B cell (primary cell): ENCODE data around the gene FGFRL1. TPM values are rescaled to one million over a fixed set of nuclear protein-coding genes. Genes with fewer than 3 reads are reported as not detected.

ENCODE experiments used
- ATAC-seq: fragments of 200-7000 bp; cut with Tn5 transposase; one replicate; pipeline ENCODE4 v1.10.0; 2021; ENCODE audit warnings: low read depth, mild to moderate bottlenecking, moderate number of reproducible peaks, moderate library complexity
- CTCF ChIA-PET: fragments of 350-600 bp; sonication (Branson Sonifier 250); formaldehyde crosslinking; loops from one replicate; lab custom pipeline; 2021; ENCODE audit warnings: antibody characterized with exemption, inconsistent platforms; lab: Charles Lee
- POLR2A ChIA-PET: fragments of 350-600 bp; sonication (Branson Sonifier 250); formaldehyde crosslinking; loops from one replicate; lab custom pipeline; 2021; ENCODE audit warnings: antibody characterized with exemption; lab: Charles Lee
- DNase-seq: peaks from one replicate; pipeline ENCODE4 v3.0.0; 2013
- H2AFZ ChIP-seq: 2 replicates; pipeline ENCODE4 v1.6.1; 2012; ENCODE audit warnings: mild to moderate bottlenecking, low read depth, low read length; ENCODE audit not compliant: insufficient read depth, poor library complexity, severe bottlenecking
- H3K27ac ChIP-seq, 2 donors: 1 replicate in 1 of 2; 2 replicates in 1 of 2; pipeline ENCODE4 v1.5.1; 2012 to 2013; ENCODE audit warnings: low read length in 2 of 2, mild to moderate bottlenecking in 2 of 2, moderate library complexity in 1 of 2
- H3K27me3 ChIP-seq, 4 experiments: fragments of 200-600 bp in 1 of 4; sonication (generic) in 1 of 4; replicated peaks in 1 of 4; 1 replicate in 2 of 4; 2 replicates in 2 of 4; pipeline versions ENCODE4 v1.6.1 to v1.7.0; 2013 to 2016; ENCODE audit warnings: low read length in 3 of 4, mild to moderate bottlenecking in 2 of 4, mixed read lengths in 1 of 4, moderate library complexity in 1 of 4; ENCODE audit not compliant: insufficient read depth in 4 of 4, control insufficient read depth in 3 of 4; ENCODE audit errors: control extremely low read depth in 1 of 4
- H3K36me3 ChIP-seq, 2 experiments: replicated peaks in 1 of 2; 1 replicate in 1 of 2; 2 replicates in 1 of 2; pipeline versions ENCODE4 v1.6.1 to v1.7.1; 2013; ENCODE audit warnings: low read length in 1 of 2; ENCODE audit not compliant: insufficient read depth in 2 of 2, control insufficient read depth in 1 of 2; ENCODE audit errors: control extremely low read depth in 1 of 2, extremely low read depth in 1 of 2
- H3K4me1 ChIP-seq, 2 donors: fragments of 200-600 bp in 1 of 2; sonication (generic) in 1 of 2; 1 replicate in 1 of 2; 2 replicates in 1 of 2; pipeline versions ENCODE4 v1.5.1 to v1.6.1; 2013 to 2017; ENCODE audit warnings: low read length in 2 of 2; ENCODE audit not compliant: control insufficient read depth in 2 of 2, insufficient read depth in 2 of 2
- H3K4me2 ChIP-seq: replicated peaks from 2 replicates; pipeline ENCODE3; 2012; ENCODE audit warnings: mild to moderate bottlenecking, low read depth, low read length; ENCODE audit not compliant: poor library complexity, severe bottlenecking
- H3K4me3 ChIP-seq, 5 experiments: fragments of 200-600 bp in 1 of 5; sonication (generic) in 1 of 5; 1 replicate in 3 of 5; 2 replicates in 2 of 5; pipeline versions ENCODE4 v1.5.1 to v1.7.0; 2011 to 2016; ENCODE audit warnings: low read length in 4 of 5, mild to moderate bottlenecking in 4 of 5, low read depth in 2 of 5, control low read depth in 1 of 5, moderate library complexity in 1 of 5; ENCODE audit not compliant: insufficient read depth in 1 of 5; ENCODE audit errors: control extremely low read depth in 1 of 5, extremely low read depth in 1 of 5
- H3K79me2 ChIP-seq: fragments of 200-600 bp; sonication (generic); one replicate; pipeline ENCODE4 v1.6.0; 2016; ENCODE audit warnings: low read length; ENCODE audit not compliant: control insufficient read depth, insufficient read depth
- H3K9ac ChIP-seq: fragments of 200-600 bp; sonication (generic); 2 replicates; pipeline ENCODE4 v1.6.1; 2017; ENCODE audit warnings: mild to moderate bottlenecking, low read length, moderate library complexity
- H3K9me3 ChIP-seq, 3 donors: one replicate each; pipeline versions ENCODE4 v1.6.1 to v1.7.1; 2013; ENCODE audit warnings: low read length in 2 of 3; ENCODE audit not compliant: control insufficient read depth in 2 of 3, insufficient read depth in 1 of 3; ENCODE audit errors: control extremely low read depth in 1 of 3
- H4K20me1 ChIP-seq: 2 replicates; pipeline ENCODE4 v1.6.0; 2012; ENCODE audit warnings: mild to moderate bottlenecking, low read length; ENCODE audit not compliant: insufficient read depth, control insufficient read depth, poor library complexity, severe bottlenecking
- H3K27ac Mint-ChIP-seq: one replicate; pipeline ENCODE4 v1.8.0; 2021; ENCODE audit warnings: mixed read lengths
- H3K27me3 Mint-ChIP-seq: one replicate; pipeline ENCODE4 v1.8.0; 2021; ENCODE audit warnings: mixed read lengths
- H3K4me1 Mint-ChIP-seq: one replicate; pipeline ENCODE4 v1.8.0; 2021; ENCODE audit warnings: mixed read lengths
- H3K4me3 Mint-ChIP-seq: one replicate; pipeline ENCODE4 v1.8.0; 2021; ENCODE audit warnings: mixed read lengths
- H3K9me3 Mint-ChIP-seq: one replicate; pipeline ENCODE4 v1.8.0; 2022; ENCODE audit warnings: mixed read lengths; ENCODE audit not compliant: insufficient read depth
- EZH2 ChIP-seq: IDR thresholded peaks from 2 replicates; pipeline ENCODE4 v1.6.1; 2012; ENCODE audit warnings: borderline replicate concordance, low read depth, mild to moderate bottlenecking, moderate library complexity, low read length; ENCODE audit not compliant: insufficient read depth, poor library complexity, severe bottlenecking
- WGBS: methylation state at CpG from one replicate; pipeline ENCODE4 v1.1.5; 2013; ENCODE audit warnings: missing lambda C conversion rate; ENCODE audit not compliant: insufficient coverage; 5-methylcytosine and 5-hydroxymethylcytosine counted together
- intact Hi-C: fragments of 100-400 bp; cut with micrococcal nuclease; formaldehyde crosslinking; loops from one replicate; pipeline ENCODE4 v1.10.0; 2022
- polyA plus RNA-seq: library from polyadenylated mRNA; depleted of rRNA; stranded (reverse); fragments of >200 nt; gene quantifications from 2 replicates; pipeline ENCODE4 v1.2.3, GENCODE V29; 2012
- total RNA-seq, 2 donors: library from RNA; stranded (reverse); fragments of 120-200 nt in 1 of 2; gene quantifications; 1 replicate in 1 of 2; 2 replicates in 1 of 2; pipeline versions ENCODE4 v1.2.3 to v1.2.4, GENCODE V29; 2013 to 2022
- TF ChIP-seq, protein P1 (sequence below): fragments of 200-600 bp; IDR thresholded peaks from one replicate; pipeline ENCODE4 v1.8.0; 2022; ENCODE audit warnings: antibody characterized with exemption, mild to moderate bottlenecking

FGFRL1 gene
- total and polyA plus RNA-seq, 2 donors (not counting 1 experiment from before 2014, with no cell fraction given) = 24.1 to 28.9 TPM

DNA sequence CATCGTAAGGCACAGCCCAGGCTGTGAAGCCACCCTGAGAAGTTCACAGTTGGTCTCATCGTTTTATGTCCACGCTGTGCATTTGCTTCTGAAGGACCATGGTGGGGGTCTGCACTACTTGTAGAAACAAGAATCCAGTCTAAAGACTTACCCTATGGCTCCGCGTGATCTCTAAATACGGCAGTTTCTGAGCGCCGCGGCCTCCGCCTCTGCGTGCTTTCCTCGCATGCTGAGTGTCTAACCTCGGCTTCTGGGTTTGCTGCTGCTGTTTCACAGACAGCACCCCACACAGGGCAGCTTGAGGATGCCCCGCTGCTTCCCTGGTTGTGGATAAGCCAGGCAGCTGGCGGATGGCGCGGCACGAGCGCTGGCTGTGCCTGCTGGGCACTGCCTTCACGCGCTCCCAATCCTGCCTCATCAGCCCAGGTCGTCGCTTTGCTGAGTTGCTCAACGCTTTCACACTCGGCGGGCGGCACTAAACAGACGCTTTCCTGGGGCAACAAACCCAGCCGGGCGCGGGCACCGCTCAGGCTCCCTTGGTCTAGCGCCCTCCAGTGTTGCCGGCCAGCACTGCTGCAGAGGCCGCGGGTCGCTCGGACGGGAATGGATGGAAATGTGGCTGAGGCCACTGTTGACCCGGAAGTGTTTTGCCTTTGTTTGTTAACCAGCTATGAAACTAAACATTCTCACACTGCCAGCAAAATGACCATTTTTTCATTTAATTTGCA is 39.2 kb downstream of the FGFRL1 start:
- Histone ChIP-seq H3K4me3 (no peak overlapping the region), H4K20me1 (no peaks in the 10 kb centered on the region), H3K9me3 (peaks cover 0 to 30% (median 0%) of the 10 kb centered on the region in 3 donors), H3K27me3 (peaks cover 0 to 15% (median 4%) of the 10 kb centered on the region in 4 experiments), H3K79me2 (no peaks in the 10 kb centered on the region), H3K9ac (no peak overlapping the region), H3K36me3 (no peaks in the 10 kb centered on the region), H3K4me1 (peaks cover 3 to 9% of the 10 kb centered on the region in 2 donors), H2AFZ (no peak overlapping the region), H3K4me2 (no peak overlapping the region), H3K27ac (no peak overlapping the region)
- no peak for TF ChIP-seq EZH2
- TF ChIP-seq, protein P1, sequence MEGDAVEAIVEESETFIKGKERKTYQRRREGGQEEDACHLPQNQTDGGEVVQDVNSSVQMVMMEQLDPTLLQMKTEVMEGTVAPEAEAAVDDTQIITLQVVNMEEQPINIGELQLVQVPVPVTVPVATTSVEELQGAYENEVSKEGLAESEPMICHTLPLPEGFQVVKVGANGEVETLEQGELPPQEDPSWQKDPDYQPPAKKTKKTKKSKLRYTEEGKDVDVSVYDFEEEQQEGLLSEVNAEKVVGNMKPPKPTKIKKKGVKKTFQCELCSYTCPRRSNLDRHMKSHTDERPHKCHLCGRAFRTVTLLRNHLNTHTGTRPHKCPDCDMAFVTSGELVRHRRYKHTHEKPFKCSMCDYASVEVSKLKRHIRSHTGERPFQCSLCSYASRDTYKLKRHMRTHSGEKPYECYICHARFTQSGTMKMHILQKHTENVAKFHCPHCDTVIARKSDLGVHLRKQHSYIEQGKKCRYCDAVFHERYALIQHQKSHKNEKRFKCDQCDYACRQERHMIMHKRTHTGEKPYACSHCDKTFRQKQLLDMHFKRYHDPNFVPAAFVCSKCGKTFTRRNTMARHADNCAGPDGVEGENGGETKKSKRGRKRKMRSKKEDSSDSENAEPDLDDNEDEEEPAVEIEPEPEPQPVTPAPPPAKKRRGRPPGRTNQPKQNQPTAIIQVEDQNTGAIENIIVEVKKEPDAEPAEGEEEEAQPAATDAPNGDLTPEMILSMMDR = no peak
- H3K27ac Mint-ChIP-seq = no peak overlapping the region
- peaks cover 12% of the 10 kb centered on the region for H3K27me3 Mint-ChIP-seq
- H3K4me1 Mint-ChIP-seq = peaks cover 5% of the 10 kb centered on the region
- WGBS = 89% methylated on average over 39 of the region's 40 CpGs
- CTCF ChIA-PET = interaction anchor here (1.1 kb wide), 1 partner anchor 23 kb away, joined by 3 read pairs; no protein-coding TSS in a partner anchor
- ATAC-seq (no peak), DNase-seq (no peak)
- POLR2A ChIA-PET = no interaction called here
- H3K4me3 Mint-ChIP-seq = no peak overlapping the region
- intact Hi-C loops = no loop called here
- no peaks in the 10 kb centered on the region for H3K9me3 Mint-ChIP-seq

DNA sequence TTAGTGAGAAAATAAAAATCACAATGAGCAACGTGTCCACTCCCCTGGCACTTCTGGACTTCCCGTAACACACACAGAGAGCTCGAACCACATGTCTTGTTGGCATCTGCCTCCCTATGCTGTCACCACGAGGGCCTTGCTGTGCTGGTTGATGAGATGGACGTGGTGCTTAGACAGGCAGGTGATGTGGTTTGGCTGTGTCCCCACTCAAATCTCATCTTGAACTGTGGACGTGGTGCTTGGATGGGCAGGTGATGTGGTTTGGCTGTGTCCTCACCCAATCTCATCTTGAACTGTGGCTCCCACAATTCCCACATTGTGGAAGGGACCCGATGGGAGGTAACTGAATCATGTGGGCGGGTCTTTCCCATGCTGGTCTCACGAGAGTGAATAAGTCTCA is 40.0 kb downstream of the FGFRL1 start:
- 68% methylated on average over 3 of the region's 9 CpGs for WGBS
- POLR2A ChIA-PET = interaction anchor here (0.5 kb wide), 1 partner anchor 206 kb away, joined by 3 read pairs; no protein-coding TSS in a partner anchor
- H3K9ac ChIP-seq = no peak overlapping the region
- Mint-ChIP-seq H3K27ac (no peak overlapping the region), H3K27me3 (peaks cover 12% of the 10 kb centered on the region), H3K4me3 (no peak overlapping the region), H3K9me3 (no peaks in the 10 kb centered on the region), H3K4me1 (peaks cover 12% of the 10 kb centered on the region)
- ATAC-seq = no peak
- no peak overlapping the region for H3K4me3 ChIP-seq
- H3K4me2 ChIP-seq = no peak overlapping the region
- H3K27me3 ChIP-seq = peaks cover 0 to 13% (median 4%) of the 10 kb centered on the region in 4 experiments
- H3K4me1 ChIP-seq = peaks cover 8 to 17% of the 10 kb centered on the region in 2 donors
- no peak for DNase-seq
- CTCF ChIA-PET = interaction anchor here (1.1 kb wide), 1 partner anchor 22 kb away, joined by 3 read pairs; no protein-coding TSS in a partner anchor
- peaks cover 0 to 30% (median 0%) of the 10 kb centered on the region in 3 donors for H3K9me3 ChIP-seq
- no peaks in the 10 kb centered on the region for H4K20me1 ChIP-seq
- intact Hi-C loops = no loop called here
- H2AFZ ChIP-seq = no peak overlapping the region
- no peak for TF ChIP-seq EZH2
- TF ChIP-seq, protein P1 = no peak
- no peaks in the 10 kb centered on the region for H3K36me3 ChIP-seq
- H3K27ac ChIP-seq = no peak overlapping the region
- no peaks in the 10 kb centered on the region for H3K79me2 ChIP-seq
